Ureter (tissue), 1 donor: ENCODE measurements around the gene CALCR. TPM values are rescaled to one million over a fixed set of nuclear protein-coding genes. Genes with fewer than 3 reads are reported as not detected.
"Not testable (repeated sequence)": the region's sequence is repeated elsewhere in the genome, so short reads cannot be mapped to it uniquely, and the experiment has no call there.

Source experiments
- DNase-seq: peaks from one replicate; pipeline ENCODE4 v3.0.0-alpha.2; 2020; ENCODE audit warnings: low spot score
- total RNA-seq: library from RNA; stranded (reverse); gene quantifications from one replicate; pipeline ENCODE4 v1.2.4, GENCODE V29; 2023
- donor health status: DM: yes; HTN: yes; CAD: no.

CALCR gene
- total RNA-seq, 1 donor from 2014 or later = 0.16 TPM

DNA sequence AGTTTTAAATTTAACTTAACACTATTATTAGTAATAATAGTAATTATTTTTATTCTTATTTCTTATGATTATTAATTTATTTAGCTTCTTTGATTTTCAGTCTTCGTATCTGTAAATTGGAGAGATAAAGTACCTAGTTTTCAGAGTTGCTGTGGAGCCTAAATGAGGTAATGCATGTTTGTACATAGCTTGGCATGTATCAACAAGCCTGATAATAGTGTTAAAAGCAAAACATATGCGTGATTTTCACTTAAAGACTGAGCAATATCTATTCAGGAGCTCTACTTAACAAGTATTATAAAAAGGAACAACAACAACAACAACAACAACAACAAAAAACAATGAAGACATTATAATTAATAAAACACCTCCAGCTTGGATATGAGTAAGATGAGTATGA lies 12.4 kb downstream of the CALCR start:
- DNase-seq = no peak

DNA sequence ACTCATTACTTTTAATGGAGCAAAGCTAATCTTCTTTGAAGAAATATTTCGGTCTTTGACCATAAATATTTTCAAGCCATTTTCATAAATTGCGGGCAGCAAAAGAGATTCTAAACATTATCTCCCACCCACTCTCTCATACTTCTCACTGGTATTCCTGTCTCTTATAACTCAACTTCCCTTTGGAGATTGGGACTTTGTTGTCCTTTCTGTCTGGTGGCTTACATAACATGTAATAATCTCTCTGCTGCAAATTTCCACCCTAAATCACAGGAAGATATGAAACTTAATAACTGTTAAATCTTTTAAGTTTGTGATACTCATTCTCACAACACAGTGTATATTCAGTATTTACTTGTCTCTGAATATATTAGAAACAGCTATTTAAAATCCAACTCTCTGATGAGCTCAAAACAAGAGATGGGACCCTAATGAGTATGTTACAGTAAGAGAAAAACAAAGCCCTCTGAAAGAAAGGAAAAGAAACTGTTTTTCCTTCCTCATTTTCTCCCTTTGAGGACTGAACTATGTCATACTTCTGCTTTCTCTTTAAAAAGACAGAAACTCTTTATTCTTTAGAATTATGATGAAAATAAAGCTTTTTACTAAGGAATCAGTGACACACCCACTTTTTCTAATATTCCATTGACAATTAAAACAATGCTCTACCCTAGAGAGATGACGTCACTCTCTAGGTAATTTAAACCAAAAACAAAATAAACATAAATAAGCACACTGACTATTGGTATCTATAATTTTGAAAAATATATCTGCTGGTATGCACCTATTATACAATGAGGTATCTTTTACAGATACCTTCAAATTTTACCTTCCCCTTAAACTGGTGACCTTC lies 14.7 kb downstream of the CALCR start:
- DNase-seq = no peak

DNA sequence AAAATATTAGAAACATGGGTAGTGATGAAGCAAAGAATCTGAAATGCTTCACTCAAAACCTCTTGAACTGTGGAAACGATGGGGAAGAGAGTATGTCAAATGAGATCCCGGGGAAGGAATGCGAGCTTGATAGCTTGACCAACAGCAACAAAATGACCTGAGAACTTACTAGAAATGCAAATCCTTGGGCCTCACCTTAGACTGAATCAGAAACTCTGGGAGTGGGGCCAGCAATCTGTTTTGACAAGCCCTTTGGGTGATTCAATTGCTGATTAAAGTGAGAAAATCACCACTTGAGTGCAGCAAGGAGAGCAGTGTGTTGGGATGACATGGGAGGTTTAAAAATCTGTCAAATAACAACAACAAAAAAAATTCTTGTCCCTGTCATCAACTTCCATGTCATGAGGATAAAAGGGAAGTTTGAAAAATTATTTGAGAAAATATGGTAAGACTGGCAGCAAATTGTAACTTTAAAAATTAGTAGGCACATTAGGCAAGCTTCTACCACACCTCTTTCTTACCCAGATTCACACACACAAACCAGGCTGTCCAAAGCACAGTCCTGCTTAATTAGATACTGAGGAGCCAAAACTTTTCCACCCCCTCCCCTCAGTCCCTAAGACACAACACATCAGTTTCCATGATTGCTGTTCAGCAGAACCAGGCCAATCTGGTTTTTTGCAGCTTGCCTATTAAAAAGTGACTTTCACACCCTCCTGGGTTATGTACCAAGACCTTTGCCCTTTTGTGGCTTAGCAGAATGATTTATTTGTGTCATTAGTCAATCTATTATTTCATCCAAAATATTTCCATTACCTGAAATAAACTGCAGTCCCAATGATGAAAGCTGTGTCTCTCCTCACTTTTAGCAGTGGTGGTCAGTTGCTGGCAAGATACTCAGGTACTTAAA lies 15.6 kb downstream of the CALCR start:
- DNase-seq = no peak

DNA sequence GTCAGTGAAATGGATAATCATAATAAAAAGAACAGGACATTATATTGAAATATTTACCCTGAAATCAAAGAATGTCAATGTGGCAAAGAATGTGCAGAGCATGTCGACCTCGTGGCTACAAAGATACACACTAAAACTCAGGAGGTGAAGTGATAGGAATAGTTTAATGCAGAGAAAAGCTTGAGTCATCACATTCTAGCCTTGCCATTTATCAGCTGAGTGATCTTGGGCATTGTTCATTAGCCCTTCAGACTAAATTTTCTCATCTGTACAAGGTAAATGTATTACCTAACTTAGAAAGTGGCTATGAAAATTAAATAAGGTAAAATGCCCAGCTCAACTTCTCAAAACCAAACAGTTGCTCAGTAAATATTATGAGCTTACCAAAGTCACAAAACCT lies 22.6 kb downstream of the CALCR start:
- no peak for DNase-seq

DNA sequence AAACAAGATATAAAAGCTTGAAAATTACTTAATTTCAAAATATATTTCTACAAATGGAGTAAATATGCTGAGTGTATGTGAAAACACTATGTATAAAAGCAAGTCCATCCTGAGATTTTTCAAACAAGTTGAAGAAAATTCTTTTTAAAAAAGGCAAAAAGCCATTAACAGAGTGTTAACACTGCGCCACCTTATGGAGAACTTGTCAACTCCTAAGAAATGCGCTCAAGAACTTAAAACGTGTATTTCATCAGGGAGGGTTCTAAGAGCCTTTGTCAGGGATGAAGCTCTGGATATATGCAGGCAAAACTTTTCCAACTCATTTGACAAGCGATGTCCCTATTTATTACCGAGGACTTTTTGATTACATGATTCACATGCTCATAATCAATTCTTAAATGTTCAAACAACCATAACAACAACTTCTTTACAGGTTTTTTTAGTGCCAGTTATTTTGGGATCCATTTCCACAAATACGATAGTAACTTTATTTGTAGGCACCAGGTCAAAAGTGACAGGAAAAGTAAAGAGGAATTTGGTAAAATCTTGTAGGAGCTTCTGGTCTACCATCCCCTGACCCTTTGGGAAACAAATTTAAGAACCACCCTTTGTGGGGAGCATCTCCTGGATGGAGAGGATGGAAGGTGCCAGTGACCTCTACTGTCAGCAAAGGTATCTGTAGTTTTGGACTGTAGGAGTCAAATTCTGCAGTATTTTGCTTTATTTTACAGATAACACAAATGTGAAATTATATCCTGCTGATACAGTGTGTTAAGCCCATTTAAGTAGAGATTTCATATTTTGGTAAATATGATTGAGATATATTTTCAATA lies 23.2 kb downstream of the CALCR start:
- DNase-seq = no peak

DNA sequence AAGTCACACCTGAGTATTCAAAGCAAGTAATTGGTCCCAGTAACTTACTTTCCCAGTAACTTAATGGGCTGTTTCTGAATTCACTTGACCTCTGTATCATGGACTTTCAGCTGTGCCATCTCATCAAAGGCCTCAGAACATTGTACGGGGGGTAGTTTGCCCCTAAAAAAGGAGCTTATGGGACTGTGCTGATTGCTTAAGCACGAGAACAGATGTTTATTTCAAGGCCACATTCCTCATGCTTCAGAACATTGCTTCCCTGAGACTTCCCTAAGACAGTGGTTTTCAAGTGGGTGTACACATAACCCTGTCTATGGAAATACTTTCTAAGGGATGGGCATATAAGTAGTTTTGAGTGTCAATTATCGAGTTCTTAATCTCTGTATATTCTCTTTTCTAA lies 26.8 kb downstream of the CALCR start:
- DNase-seq = no peak

DNA sequence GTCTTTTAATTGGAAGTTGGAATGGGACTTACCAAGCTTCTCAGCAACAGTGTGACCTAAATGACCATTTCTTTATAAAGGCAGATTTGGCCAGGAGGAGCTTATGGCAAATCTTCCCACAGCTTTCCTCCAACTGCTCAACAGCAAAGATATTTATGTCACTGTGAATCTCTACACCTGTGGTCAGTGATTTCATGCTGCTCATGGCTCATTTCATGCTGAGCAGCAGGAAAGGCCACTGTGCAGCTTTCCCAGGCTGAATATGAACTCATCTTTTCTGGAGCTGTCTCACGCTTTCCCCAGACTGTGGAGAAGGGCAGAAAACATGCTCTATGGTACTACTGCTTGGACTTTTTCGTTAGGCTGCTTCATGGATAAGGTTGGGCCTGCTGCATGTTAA lies 29.8 kb downstream of the CALCR start:
- DNase-seq = no peak

DNA sequence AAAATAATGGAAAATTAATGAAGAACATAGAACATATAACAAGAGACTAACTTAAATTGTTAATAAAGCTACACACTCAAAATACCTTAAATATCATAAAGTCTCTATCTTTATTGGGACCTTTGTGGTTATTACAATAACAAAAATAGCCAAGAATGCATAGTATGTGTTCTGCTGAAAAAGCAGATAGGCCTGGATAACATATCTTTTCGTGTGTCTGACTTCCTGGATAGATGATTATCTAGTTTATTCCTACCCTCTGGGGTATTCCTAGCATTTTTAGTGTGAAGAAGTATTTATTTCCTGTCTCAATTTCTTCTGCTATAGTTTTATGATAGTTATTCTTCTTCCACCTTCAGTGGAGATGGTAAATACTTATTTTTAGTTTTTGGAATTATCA lies 36.5 kb downstream of the CALCR start:
- no peak for DNase-seq

DNA sequence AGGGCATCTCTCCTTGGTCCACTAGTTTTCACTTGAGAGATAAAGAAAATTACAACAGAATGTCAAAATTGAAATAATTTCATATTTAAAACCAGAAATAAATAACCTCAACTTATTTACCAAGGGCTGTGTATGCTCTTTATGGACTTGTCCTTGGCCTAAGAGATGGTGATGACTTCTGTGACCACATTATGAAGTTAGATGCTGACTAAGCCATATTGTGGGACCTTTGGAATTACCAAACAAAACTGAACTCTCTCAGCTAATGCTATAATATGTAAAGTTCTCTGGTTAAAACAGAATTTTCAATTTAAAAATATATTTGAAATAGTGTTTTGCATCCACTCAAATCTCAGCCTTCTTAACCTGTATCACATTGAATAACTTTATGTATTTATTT lies 38.9 kb downstream of the CALCR start:
- DNase-seq = no peak

DNA sequence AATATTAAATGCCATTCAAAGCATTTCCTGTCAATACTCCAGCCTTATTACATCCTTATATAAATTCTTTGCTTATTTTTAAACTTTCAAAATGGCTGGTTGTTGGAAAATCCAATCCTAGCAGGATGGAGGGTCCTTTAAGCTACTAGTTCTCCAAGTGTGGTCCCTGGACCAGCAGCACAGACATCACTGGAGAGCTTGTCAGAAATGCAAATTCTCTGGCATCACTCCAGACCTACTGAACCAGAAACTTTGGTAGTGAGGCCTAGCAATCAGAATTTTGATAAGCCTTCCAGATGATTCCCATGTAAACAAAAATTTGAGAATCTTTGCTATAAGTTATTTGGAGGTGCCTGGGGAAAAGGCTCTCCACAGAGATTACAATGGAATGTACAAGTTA lies 43.8 kb downstream of the CALCR start:
- no peak for DNase-seq

DNA sequence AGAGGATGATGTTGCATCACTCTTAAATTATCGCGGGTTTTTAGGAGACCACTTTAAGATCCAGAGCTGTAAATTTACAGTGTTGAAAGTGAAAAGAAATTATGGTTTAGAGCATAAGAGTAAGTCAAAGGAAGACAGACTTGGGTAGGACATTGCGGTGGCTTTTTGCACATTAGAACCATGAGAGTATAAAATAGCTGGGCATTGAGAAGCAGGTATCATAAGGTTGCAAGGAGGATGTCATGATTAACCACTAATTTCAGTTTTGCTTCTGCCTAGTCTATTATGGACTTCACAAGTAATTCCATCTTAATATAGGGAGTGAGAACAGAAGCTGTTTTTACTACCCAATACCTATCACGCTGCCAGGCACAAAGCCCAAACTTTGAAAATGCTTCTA lies 57.7 kb downstream of the CALCR start:
- DNase-seq = no peak

DNA sequence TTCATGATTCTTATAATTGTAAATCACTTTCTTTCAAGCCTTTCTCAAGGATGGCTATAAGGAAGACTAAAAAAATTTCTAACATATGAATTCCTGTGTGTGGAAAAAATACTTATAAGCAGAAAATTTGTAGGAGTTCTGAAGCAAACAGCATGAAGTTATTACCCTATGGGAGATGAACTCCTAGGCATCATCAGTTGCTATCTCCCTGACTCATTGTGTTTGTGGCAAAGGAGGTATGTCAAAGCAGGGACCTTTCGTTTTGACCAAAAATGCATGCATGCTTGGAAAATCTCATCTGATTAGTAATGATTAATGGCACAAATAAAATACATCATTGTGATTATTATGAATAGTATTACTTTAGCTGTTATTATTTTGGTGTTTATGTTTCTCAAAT lies 59.4 kb downstream of the CALCR start:
- no peak for DNase-seq

DNA sequence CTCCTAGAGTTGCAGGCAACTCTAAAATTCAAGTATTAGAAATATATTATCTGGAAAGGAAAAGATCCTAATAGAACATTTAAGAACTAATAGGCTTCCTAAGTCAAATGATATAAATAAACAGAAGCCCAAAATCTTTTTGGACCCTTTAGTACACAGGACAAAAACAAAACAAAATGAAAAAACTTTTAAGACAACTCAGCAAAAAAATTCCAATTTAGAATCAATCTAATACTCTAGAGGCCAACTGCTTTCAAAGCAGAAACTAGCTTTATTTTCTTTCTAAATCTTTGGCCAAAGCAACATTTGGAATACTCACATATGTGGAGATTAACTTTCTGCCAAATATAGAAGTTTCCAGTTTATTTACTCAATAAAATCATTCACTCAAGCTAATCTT lies 65.2 kb downstream of the CALCR start:
- DNase-seq = no peak

DNA sequence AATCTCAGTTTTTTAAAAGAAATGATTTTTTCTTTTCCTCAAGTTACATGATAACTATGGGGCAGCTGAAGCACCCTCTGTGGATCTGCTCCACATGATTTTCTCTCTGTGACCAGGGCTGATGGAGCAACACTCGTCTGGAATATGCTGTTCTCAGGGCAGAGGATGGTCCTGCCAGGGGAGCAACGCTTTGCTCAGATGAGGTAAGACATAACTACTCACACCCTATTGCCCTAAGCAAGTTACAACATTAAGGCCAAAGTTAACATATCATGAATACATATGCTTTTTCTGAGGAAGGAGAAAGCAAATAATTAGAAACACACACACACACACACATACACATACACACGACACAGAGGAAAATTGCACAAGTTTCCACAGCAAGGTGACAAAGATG lies 71.4 kb downstream of the CALCR start:
- no peak for DNase-seq

DNA sequence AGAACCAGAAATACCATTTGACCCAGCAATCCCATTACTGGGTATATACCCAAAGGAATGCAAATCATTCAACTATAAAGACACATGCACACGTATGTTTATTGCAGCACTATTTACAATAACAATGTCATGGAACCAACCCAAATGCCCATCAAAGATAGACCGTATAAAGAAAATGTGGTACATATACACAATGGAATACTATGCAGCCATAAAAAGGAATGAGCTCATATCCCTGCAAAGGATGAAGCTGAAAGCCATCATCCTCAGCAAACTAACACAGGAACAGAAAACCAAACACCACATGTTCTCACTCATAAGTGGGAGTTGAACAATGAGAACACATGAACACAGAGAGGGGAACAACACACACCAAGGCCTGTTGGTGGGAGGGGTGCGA lies 82.7 kb downstream of the CALCR start:
- not testable (repeated sequence) for DNase-seq

DNA sequence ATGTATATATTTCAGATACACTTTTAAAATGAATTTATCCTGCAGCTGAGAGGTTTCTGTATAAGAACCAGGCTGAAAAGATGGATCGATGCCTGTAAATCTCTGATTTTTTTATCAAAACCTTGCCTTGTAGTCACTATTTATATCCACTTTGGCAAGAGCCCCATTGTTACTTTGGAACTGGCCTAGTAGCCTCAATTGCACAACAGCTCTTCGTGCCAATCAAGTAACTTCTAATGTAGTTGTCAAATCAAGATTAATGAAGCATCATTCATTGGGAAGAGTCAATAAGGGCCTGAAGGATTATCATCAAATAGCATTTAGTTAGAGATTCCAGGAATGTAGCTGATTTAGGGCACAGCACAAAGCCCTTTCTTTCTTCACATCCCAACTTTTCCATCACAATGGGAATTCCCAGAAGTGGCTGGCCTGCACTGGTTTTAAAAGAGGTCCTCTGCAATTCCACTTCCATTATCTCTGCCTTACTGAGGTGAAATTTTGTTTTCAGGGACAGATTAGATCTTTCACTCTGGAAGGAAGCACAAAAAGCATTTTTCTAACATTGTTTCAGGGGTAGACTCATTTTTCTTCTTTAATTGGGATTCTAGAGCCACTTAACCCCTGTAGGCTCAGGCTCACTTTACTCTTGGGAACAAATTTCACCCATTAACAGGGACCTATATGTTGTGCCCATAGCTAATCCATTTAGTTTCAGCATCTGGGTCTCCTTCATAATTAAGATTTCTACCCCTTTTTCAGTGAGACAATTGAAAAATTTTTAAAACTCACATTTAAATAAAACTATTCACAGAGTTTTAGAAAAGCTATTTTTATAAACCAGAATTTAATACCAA lies 97.8 kb downstream of the CALCR start:
- DNase-seq = no peak

DNA sequence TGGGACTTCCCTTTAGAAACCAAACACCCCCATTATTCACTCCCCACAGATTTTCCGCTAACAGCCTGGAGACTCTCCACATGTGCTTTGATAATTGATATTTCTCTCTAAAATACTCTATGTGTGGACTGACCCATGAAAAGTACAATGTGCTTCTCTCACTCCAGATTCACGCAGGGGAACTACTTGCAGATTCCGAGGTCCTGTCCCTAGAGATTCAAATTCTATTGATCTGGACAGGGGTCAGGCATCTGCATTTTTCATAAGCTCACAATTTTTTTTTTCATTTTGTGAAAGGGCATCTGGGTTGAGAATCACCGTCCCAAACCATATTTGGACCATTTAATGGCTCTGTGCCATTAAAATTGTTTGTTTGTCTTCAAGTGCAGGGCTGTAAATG lies 98.7 kb downstream of the CALCR start:
- DNase-seq = no peak

DNA sequence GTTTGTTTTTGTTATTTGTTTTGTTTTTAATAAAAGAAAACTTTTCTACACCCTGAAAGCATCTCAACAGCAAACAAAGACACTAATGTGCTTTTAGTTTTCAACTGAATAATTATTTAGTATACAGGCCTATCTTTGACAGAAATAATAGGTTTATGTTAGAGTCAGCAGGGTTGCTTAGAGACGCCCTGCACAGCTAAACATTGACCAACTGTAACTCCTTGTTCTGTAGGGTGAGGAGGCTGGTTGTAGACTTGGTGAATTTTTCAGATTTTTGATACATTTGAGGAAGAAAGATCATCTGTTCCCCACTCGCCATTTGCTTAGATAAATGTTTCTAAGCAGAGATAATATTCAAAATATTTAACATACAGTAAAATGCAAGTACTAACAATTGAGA lies 103.1 kb downstream of the CALCR start:
- no peak for DNase-seq

DNA sequence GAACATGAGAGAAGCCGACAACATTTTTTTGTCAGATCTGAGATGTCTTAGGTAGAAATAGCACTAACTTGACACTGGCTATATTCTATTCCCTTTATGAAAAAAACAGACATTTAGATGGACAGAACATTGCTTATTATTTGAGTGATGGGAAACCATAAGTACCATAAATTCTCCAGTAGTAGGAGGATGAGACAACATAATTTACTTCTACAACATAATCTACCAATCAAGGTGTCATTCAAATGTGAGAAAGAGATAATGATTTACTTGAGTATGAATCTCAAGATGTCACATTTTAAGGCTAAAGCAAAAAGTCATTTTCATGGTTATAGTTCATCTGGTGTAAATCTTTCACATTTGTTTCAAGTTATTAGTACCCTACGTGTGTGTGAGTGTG lies 110.8 kb downstream of the CALCR start:
- no peak for DNase-seq

DNA sequence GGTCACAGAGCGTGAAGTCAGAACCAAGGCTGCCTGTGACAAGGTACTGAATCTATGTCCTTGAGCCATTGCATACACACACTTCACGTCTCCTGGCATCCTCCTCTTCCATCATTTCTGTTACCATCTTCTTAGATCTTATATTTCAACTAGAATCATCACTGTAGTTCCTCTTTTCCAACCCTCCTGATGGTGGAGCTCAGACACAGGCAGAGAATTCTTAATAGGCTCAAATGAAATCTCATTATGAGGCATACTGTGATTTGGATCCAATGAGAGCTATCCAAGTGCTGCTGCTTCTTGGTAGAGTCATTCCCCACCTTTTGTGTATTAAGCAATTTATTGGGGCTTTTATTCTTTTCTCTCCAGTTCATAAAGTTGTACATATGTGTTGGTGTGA lies 113.2 kb downstream of the CALCR start:
- DNase-seq = no peak

DNA sequence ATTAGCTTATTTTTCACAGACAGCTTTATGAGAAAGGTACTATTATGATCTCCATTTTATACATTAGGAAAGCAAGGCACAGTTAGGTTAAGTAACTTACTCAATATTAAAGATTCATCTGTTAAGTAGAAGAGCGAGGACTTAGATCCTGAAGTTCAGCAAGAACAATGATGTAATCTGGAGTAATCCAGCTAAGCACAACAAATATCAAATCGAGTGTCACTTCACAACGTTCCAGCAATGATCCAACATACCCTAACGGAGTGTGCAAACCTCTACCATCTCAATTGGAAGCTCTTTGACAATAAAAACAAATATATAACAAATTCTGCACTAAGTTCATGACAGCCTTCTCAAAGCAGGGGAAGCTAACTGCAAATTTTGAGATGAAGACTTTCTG lies 121.3 kb downstream of the CALCR start:
- no peak for DNase-seq
